ENCODE measurements around the gene VCPKMT. TPM values are rescaled to one million over a fixed set of nuclear protein-coding genes. Genes with fewer than 3 reads are reported as not detected.
"Not testable (repeated sequence)": the region's sequence is repeated elsewhere in the genome, so short reads cannot be mapped to it uniquely, and the experiment has no call there.

VCPKMT gene
- total RNA-seq, 2 experiments from 2014 or later, result 12.6 to 13.3 TPM

GRCh38 chr14:50082308-50082742 is 34.0 kb downstream of the VCPKMT start:
- Histone ChIP-seq H3K79me2 (ENCODE audit: insufficient read depth, low read depth, low read length) (no peaks in the 10 kb centered on the region), H2AFZ (ENCODE audit: low read length) (peak overlapping the region; percentile 84), H3K4me2 (ENCODE audit: low read length) (peak overlapping the region; percentile 34), H3K27ac (ENCODE audit: low read depth, low read length, poor library complexity, severe bottlenecking) (no peak overlapping the region), H3K4me3 (ENCODE audit: low read depth, low read length, poor library complexity, severe bottlenecking) (no peak overlapping the region), H3K4me1 (ENCODE audit: insufficient read depth, low read length, poor library complexity, severe bottlenecking) (peaks cover 41% of the 10 kb centered on the region), H4K20me1 (ENCODE audit: insufficient read depth, low read length) (no peaks in the 10 kb centered on the region), H3K9me2 (ENCODE audit: insufficient read depth, low read length) (no peaks in the 10 kb centered on the region), H3K9me3 (ENCODE audit: low read length) (no peaks in the 10 kb centered on the region), H3K36me3 (ENCODE audit: insufficient read depth, low read length) (no peaks in the 10 kb centered on the region)
- intact Hi-C loops (cut with micrococcal nuclease; ENCODE audit: unreplicated experiment), result no loop called here
- TF ChIP-seq EZH2phosphoT487 (IDR thresholded peaks at IDR 0.05; ENCODE audit: borderline replicate concordance, low read depth, low read length) (no peak), CTCF (conservative IDR thresholded peaks at IDR 0.05; ENCODE audit: low read length) (no peak)
- CTCF ChIA-PET (ENCODE audit: unreplicated experiment), result interaction anchor here (0.6 kb wide), 2 partner anchors 72 to 255 kb away, joined by 3 to 4 read pairs; no protein-coding TSS in a partner anchor
- peak; percentile 39 for DNase-seq (ENCODE audit: low spot score)
- POLR2A ChIA-PET, result interaction anchor here (0.6 to 1.7 kb wide), 8 partner anchors 11 to 294 kb away, joined by 3 to 7 read pairs (median 3); no protein-coding TSS in a partner anchor
- no TSS peak for BruUV-seq (replicated peaks)

GRCh38 chr14:50079103-50079502 is 37.3 kb downstream of the VCPKMT start:
- H3K36me3 ChIP-seq (ENCODE audit: insufficient read depth, low read length); BruUV-seq (replicated peaks); POLR2A ChIA-PET: not testable (repeated sequence)

GRCh38 chr14:50073663-50074062 is 42.7 kb downstream of the VCPKMT start:
- H3K4me2 ChIP-seq (ENCODE audit: low read length); DNase-seq (ENCODE audit: low spot score); BruUV-seq (replicated peaks); CTCF ChIA-PET (ENCODE audit: unreplicated experiment); H3K79me2 ChIP-seq (ENCODE audit: insufficient read depth, low read depth, low read length); H4K20me1 ChIP-seq (ENCODE audit: insufficient read depth, low read length); H3K4me1 ChIP-seq (ENCODE audit: insufficient read depth, low read length, poor library complexity, severe bottlenecking); H2AFZ ChIP-seq (ENCODE audit: low read length); POLR2A ChIA-PET; H3K9me2 ChIP-seq (ENCODE audit: insufficient read depth, low read length); H3K4me3 ChIP-seq (ENCODE audit: low read depth, low read length, poor library complexity, severe bottlenecking); H3K36me3 ChIP-seq (ENCODE audit: insufficient read depth, low read length); intact Hi-C loops (cut with micrococcal nuclease; ENCODE audit: unreplicated experiment); H3K27ac ChIP-seq (ENCODE audit: low read depth, low read length, poor library complexity, severe bottlenecking); H3K9me3 ChIP-seq (ENCODE audit: low read length): not testable (repeated sequence)

More at GRCh38 chr14:50079103-50079502, 37.3 kb downstream of the VCPKMT start:
- H2AFZ ChIP-seq (ENCODE audit: low read length); CTCF ChIA-PET (ENCODE audit: unreplicated experiment); H3K27ac ChIP-seq (ENCODE audit: low read depth, low read length, poor library complexity, severe bottlenecking); H3K9me3 ChIP-seq (ENCODE audit: low read length); H3K4me2 ChIP-seq (ENCODE audit: low read length); H4K20me1 ChIP-seq (ENCODE audit: insufficient read depth, low read length); intact Hi-C loops (cut with micrococcal nuclease; ENCODE audit: unreplicated experiment); H3K4me3 ChIP-seq (ENCODE audit: low read depth, low read length, poor library complexity, severe bottlenecking); DNase-seq (ENCODE audit: low spot score); H3K79me2 ChIP-seq (ENCODE audit: insufficient read depth, low read depth, low read length); H3K9me2 ChIP-seq (ENCODE audit: insufficient read depth, low read length): not testable (repeated sequence)
- peaks cover 18% of the 10 kb centered on the region for H3K4me1 ChIP-seq (ENCODE audit: insufficient read depth, low read length, poor library complexity, severe bottlenecking)

- no peak for DNase-seq (ENCODE audit: low spot score)
- ChIA-PET POLR2A (interaction anchor here (0.6 to 1.3 kb wide), 3 partner anchors 9 to 61 kb away, joined by 3 to 7 read pairs (median 5); no protein-coding TSS in a partner anchor), CTCF (ENCODE audit: unreplicated experiment) (interaction anchor here (0.6 kb wide), 1 partner anchor 11 kb away, joined by 3 read pairs; no protein-coding TSS in a partner anchor)
- Histone ChIP-seq H3K27ac (ENCODE audit: low read depth, low read length, poor library complexity, severe bottlenecking) (no peak overlapping the region), H4K20me1 (ENCODE audit: insufficient read depth, low read length) (no peaks in the 10 kb centered on the region), H3K36me3 (ENCODE audit: insufficient read depth, low read length) (no peaks in the 10 kb centered on the region), H2AFZ (ENCODE audit: low read length) (no peak overlapping the region), H3K4me1 (ENCODE audit: insufficient read depth, low read length, poor library complexity, severe bottlenecking) (no peaks in the 10 kb centered on the region), H3K4me3 (ENCODE audit: low read depth, low read length, poor library complexity, severe bottlenecking) (no peak overlapping the region), H3K9me2 (ENCODE audit: insufficient read depth, low read length) (no peaks in the 10 kb centered on the region), H3K79me2 (ENCODE audit: insufficient read depth, low read depth, low read length) (no peaks in the 10 kb centered on the region), H3K4me2 (ENCODE audit: low read length) (no peak overlapping the region), H3K9me3 (ENCODE audit: low read length) (no peaks in the 10 kb centered on the region)
- BruUV-seq (replicated peaks), result no TSS peak
- no peak for TF ChIP-seq EZH2phosphoT487 (IDR thresholded peaks at IDR 0.05; ENCODE audit: borderline replicate concordance, low read depth, low read length)
- intact Hi-C loops (cut with micrococcal nuclease; ENCODE audit: unreplicated experiment), result no loop called here
These were observed 44.0 kb downstream of the VCPKMT start for GRCh38 chr14:50072395-50072794.

Data from OCI-LY7 (cell line).